Liver (tissue), 3 donors: ENCODE measurements around the gene MYO1H.

Experiments used
- EGR1 ChIP-seq, 2 donors: IDR thresholded peaks; 2 replicates each; pipeline ENCODE4 v1.6.1; 2016 to 2018; ENCODE audit warnings: antibody characterized with exemption in 2 of 2, low read depth in 2 of 2
- JUND ChIP-seq, 2 donors: IDR thresholded peaks; 2 replicates each; pipeline ENCODE4 v1.6.1; 2016; ENCODE audit warnings: antibody characterized with exemption in 2 of 2
- YY1 ChIP-seq: IDR thresholded peaks from 2 replicates; pipeline ENCODE4 v1.6.1; 2016; ENCODE audit warnings: antibody characterized with exemption, mild to moderate bottlenecking
- TF ChIP-seq, protein P1 (sequence below): fragments of 150-350 bp; IDR thresholded peaks from 2 replicates; pipeline ENCODE4 v1.5.1; 2017; ENCODE audit warnings: improper control_type of control experiment, low read depth, low read length; ENCODE audit not compliant: missing input control
- TF ChIP-seq, protein P2 (sequence below): IDR thresholded peaks from 2 replicates; pipeline ENCODE4 v1.6.1; 2016; ENCODE audit warnings: antibody characterized with exemption
- donor health status: healthy.
- donor health status: healthy.

DNA sequence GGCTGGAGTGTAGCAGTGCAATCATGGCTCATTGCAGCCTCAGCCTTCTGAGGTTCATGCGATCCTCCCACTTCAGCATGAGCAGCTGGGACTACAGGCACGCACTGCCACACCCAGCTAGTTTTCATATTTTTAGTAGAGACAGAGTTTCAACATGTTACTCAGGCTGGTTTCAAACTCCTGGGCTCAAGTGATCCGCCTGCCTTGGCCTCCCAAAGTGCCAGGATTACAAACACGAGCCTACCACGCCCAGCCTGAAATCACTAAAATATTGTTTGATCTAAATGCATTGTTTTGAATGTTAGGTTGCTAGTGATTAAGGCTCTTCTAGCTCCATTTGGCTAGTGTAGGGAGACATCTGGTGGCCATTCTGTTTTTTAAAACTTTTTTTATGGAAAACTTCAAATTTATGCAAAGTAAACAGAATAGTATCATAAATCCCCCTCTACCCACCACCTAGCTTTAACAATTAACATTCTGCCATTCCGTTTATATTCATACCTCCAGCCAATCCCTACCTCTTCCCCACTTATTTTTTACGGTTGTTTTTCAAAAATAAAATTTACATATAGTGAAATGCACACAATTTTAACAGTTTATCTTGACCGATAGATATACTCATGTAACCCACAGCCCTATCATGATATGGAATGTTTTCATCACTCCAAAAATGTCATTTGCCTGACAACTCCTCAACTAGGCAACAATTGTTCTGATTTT, 37.8 kb downstream of the MYO1H start:
- TF ChIP-seq YY1 (no peak), JUND (IDR thresholded peaks at IDR 0.05) (no peak), EGR1 (IDR thresholded peaks at IDR 0.05; ENCODE audit: low read depth in 2 of 2) (no peak)
- TF ChIP-seq, protein P1, sequence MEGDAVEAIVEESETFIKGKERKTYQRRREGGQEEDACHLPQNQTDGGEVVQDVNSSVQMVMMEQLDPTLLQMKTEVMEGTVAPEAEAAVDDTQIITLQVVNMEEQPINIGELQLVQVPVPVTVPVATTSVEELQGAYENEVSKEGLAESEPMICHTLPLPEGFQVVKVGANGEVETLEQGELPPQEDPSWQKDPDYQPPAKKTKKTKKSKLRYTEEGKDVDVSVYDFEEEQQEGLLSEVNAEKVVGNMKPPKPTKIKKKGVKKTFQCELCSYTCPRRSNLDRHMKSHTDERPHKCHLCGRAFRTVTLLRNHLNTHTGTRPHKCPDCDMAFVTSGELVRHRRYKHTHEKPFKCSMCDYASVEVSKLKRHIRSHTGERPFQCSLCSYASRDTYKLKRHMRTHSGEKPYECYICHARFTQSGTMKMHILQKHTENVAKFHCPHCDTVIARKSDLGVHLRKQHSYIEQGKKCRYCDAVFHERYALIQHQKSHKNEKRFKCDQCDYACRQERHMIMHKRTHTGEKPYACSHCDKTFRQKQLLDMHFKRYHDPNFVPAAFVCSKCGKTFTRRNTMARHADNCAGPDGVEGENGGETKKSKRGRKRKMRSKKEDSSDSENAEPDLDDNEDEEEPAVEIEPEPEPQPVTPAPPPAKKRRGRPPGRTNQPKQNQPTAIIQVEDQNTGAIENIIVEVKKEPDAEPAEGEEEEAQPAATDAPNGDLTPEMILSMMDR, result peak; percentile 38
- TF ChIP-seq, protein P2, sequence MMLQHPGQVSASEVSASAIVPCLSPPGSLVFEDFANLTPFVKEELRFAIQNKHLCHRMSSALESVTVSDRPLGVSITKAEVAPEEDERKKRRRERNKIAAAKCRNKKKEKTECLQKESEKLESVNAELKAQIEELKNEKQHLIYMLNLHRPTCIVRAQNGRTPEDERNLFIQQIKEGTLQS, result no peak
